Nephron (organoid): Measurements from ENCODE around the gene ZCCHC2.

Experiments
- H3K27ac Mint-ChIP-seq, 3 experiments: 2 replicates each; pipeline ENCODE4 v1.8.0; 2020; ENCODE audit warnings: mixed read lengths in 3 of 3, mild to moderate bottlenecking in 2 of 3, moderate library complexity in 1 of 3
- H3K27me3 Mint-ChIP-seq: 2 replicates; pipeline ENCODE4 v1.8.0; 2021; ENCODE audit warnings: low read depth, mild to moderate bottlenecking, moderate library complexity, mixed read lengths
- H3K36me3 Mint-ChIP-seq: 2 replicates; pipeline ENCODE4 v1.8.0; 2020; ENCODE audit warnings: low read depth, mixed read lengths
- H3K4me1 Mint-ChIP-seq: 2 replicates; pipeline ENCODE4 v1.8.0; 2020; ENCODE audit warnings: mixed read lengths
- H3K4me3 Mint-ChIP-seq, 3 experiments: 2 replicates each; pipeline ENCODE4 v1.8.0; 2020; ENCODE audit warnings: mild to moderate bottlenecking in 3 of 3, mixed read lengths in 3 of 3, moderate library complexity in 2 of 3
- H3K9me3 Mint-ChIP-seq: 2 replicates; pipeline ENCODE4 v1.8.0; 2020; ENCODE audit warnings: mixed read lengths
- TF ChIP-seq, protein P1 (sequence below), 3 experiments: fragments of 200-600 bp; sonication (generic); IDR thresholded peaks; one replicate each; pipeline ENCODE4 v1.5.0; 2021; ENCODE audit warnings: antibody characterized with exemption in 3 of 3; ENCODE audit not compliant: unreplicated experiment in 3 of 3

The ZCCHC2 gene

DNA sequence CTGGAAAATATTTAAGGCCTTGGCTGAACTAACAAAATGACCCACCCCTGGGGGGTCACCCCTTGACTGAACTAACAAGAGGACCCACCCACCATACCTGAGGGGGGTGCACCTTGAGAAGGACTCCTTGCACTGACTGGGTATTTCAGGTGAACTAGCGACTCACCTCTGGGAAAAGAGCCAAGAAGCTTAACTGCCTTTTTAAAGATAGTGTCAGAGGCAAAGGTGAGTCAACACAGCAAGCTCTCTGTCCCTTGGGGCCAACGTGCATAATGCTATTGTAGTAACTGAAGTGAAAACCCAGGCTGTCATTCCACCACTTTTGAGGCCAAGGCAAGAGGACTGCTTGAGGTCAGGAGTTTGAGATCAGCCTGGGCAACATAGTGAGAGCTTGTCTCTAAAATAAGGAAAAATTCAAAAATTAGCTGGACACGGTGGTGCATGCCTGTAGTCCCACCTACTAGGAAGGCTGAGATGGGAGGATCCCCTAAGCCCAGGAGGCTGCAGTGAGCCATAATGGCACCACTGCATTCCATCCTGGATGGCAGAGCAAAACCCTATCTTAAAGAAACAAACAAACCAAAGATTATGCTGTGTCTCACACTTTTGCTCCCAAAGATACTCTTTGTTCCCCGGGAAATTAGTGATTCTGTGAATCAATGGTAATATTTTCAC lies 36.4 kb upstream of the ZCCHC2 start:
- Mint-ChIP-seq H3K27me3 (peaks cover 4% of the 10 kb centered on the region), H3K4me1 (no peaks in the 10 kb centered on the region), H3K9me3 (peaks cover 4% of the 10 kb centered on the region), H3K27ac (no peak overlapping the region), H3K36me3 (no peaks in the 10 kb centered on the region), H3K4me3 (no peak overlapping the region)
- TF ChIP-seq, protein P1, sequence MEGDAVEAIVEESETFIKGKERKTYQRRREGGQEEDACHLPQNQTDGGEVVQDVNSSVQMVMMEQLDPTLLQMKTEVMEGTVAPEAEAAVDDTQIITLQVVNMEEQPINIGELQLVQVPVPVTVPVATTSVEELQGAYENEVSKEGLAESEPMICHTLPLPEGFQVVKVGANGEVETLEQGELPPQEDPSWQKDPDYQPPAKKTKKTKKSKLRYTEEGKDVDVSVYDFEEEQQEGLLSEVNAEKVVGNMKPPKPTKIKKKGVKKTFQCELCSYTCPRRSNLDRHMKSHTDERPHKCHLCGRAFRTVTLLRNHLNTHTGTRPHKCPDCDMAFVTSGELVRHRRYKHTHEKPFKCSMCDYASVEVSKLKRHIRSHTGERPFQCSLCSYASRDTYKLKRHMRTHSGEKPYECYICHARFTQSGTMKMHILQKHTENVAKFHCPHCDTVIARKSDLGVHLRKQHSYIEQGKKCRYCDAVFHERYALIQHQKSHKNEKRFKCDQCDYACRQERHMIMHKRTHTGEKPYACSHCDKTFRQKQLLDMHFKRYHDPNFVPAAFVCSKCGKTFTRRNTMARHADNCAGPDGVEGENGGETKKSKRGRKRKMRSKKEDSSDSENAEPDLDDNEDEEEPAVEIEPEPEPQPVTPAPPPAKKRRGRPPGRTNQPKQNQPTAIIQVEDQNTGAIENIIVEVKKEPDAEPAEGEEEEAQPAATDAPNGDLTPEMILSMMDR (IDR thresholded peaks at IDR 0.05; ENCODE audit: unreplicated experiment in 3 of 3) = no peak

DNA sequence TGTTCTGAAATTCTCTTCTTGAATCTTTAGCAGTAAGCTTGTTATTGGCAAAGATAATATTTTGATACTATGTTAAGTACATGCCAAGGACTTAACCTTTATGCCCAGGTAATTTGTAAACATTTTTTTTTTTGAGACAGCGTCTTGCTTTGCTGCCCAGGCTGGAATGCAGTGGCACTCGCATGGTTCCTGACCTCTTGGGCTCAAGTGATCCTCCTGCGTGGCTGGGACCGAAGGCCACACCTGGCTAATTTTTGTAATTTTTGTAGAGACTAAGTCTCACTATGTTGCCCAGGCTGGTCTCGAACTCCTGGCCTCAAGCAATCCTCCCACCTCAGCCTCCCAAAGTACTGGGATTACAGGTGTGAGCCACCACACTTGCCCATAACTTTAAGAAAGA lies 35.7 kb upstream of the ZCCHC2 start:
- Mint-ChIP-seq H3K4me3 (no peak overlapping the region), H3K27me3 (peaks cover 4% of the 10 kb centered on the region), H3K36me3 (no peaks in the 10 kb centered on the region), H3K9me3 (no peaks in the 10 kb centered on the region), H3K27ac (no peak overlapping the region), H3K4me1 (no peaks in the 10 kb centered on the region)
- TF ChIP-seq, protein P1 (IDR thresholded peaks at IDR 0.05; ENCODE audit: unreplicated experiment in 3 of 3) = no peak

DNA sequence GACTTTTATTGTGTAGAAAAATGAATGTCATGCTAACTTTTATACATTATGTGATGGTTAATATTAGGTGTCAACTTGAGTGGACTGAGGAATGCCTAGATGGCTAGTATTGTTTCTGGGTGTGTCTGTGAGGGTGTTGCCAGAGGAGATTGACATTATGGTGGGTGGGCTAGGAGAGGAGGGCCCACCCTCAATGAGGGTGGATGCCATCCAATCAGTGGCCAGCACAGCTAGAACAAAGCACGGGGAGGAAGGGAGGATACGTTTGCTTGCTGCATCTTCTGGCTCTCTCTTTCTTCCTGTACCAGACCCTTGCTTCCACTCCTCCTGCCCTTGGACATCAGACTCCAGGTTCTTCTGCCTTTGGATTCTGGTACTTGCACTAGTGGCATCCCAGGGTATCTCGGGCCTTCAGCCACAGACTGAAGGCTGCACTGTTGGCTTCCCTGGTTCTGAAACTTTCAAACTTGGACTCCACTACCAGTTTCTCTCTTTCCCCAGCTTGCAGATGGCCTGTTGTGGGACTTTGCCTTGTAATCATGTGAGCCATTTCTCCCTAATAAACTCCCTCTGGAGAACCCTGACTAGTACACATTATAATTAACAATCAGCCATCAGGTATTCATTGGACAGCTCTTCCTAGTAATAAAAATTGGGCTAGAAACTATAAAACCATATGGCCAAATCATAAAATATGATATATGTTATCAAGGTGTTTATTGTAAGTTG lies 31.7 kb upstream of the ZCCHC2 start:
- TF ChIP-seq, protein P1 (IDR thresholded peaks at IDR 0.05; ENCODE audit: unreplicated experiment in 3 of 3) = no peak
- Mint-ChIP-seq H3K27me3 (peaks cover 3% of the 10 kb centered on the region), H3K4me1 (no peaks in the 10 kb centered on the region), H3K4me3 (no peak overlapping the region), H3K27ac (no peak overlapping the region), H3K36me3 (no peaks in the 10 kb centered on the region), H3K9me3 (no peaks in the 10 kb centered on the region)

DNA sequence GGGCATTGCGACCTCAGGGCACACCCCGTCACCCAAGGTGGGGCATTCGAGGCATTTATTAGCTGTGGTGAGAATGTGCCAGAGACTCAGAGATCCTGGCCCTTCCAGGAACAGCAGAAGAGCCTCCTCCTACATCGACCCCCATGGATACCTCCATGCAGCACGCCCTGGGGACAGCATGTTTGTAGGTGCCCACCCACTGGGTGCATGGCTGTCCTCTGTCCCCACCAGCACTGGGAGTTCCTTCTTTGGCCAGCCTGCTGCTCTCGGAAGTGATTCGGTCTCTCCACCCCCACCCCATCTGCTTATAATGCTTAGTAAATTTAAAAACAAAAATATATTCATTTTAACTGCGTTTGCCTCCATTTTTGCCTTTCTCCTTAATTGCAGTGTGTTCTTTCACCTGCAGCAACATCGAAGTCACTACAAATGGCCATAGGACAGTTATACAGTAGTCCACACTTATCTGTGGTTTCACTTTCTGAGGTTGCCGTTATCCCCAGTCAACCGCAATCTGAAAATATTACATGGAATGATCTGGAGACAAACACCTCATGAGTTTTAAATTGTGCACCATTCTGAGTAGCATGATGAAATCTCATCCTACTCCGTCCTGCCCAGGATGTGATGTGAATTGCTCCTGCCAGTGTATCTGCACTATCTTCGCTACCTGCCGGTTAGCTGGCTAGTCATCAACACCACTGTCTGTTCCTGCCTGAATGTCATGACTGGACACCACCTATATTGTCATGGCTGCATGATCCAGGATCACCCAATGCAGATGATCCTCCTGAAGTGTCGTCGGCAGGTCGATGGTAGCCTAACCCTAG lies 29.6 kb upstream of the ZCCHC2 start:
- Mint-ChIP-seq H3K36me3 (no peaks in the 10 kb centered on the region), H3K4me3 (no peak overlapping the region), H3K27ac (no peak overlapping the region), H3K27me3 (peaks cover 3% of the 10 kb centered on the region), H3K4me1 (no peaks in the 10 kb centered on the region), H3K9me3 (no peaks in the 10 kb centered on the region)
- TF ChIP-seq, protein P1 (IDR thresholded peaks at IDR 0.05; ENCODE audit: unreplicated experiment in 3 of 3) = no peak

DNA sequence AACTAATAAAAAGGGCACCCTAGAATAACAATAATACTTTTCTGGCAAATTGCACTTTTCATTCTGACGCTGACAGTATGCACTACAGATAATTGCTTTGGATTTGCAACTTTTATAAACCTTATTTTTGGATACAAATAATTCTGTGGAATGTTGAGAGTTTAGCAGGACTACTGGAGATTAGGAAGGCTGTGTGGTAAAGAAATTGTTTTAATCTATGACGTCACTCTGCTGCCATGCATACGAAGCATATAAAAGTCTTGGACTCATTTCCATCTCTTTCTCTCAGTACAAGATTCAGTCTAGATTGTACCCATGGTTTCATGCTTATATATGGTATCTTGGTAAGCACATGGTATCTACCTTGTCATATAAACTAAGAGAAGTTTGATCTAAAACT lies 28.1 kb upstream of the ZCCHC2 start:
- no peaks in the 10 kb centered on the region for H3K4me1 Mint-ChIP-seq
- H3K27me3 Mint-ChIP-seq = peaks cover 3% of the 10 kb centered on the region
- no peaks in the 10 kb centered on the region for H3K9me3 Mint-ChIP-seq
- H3K27ac Mint-ChIP-seq = no peak overlapping the region
- H3K4me3 Mint-ChIP-seq = no peak overlapping the region
- TF ChIP-seq, protein P1 (IDR thresholded peaks at IDR 0.05; ENCODE audit: unreplicated experiment in 3 of 3) = no peak
- no peaks in the 10 kb centered on the region for H3K36me3 Mint-ChIP-seq
